Keratinocyte (primary cell): ENCODE data around the gene TRIM66. TPM values are rescaled to one million over a fixed set of nuclear protein-coding genes. Genes with fewer than 3 reads are reported as not detected.
"Not testable (repeated sequence)": the region's sequence is repeated elsewhere in the genome, so short reads cannot be mapped to it uniquely, and the experiment has no call there.

Experiments used
- DNase-seq: peaks from one replicate; pipeline ENCODE4 v3.0.0-alpha.2; 2011; ENCODE audit warnings: low read depth, missing footprints, low spot score
- FAIRE-seq: peaks from 2 replicates; lab custom pipeline; 2011; peaks lifted over from hg19 to GRCh38; lab: Jason Lieb, UNC
- H2AFZ ChIP-seq: 2 replicates; pipeline ENCODE4 v1.6.0; 2012; ENCODE audit warnings: low read length, control low read depth, inconsistent platforms; ENCODE audit not compliant: control insufficient read depth
- H3K27ac ChIP-seq: 2 replicates; pipeline ENCODE4 v1.5.1; 2011; ENCODE audit warnings: low read length; ENCODE audit not compliant: control insufficient read depth, insufficient read depth
- H3K27me3 ChIP-seq: 3 replicates; pipeline ENCODE4 v1.6.0; 2011; ENCODE audit warnings: low read length; ENCODE audit not compliant: control insufficient read depth, insufficient read depth; ENCODE audit errors: extremely low read depth
- H3K36me3 ChIP-seq, 2 experiments: 2 replicates in 1 of 2; 3 replicates in 1 of 2; pipeline ENCODE4 v1.5.1; 2011; ENCODE audit warnings: low read length in 2 of 2, mild to moderate bottlenecking in 1 of 2; ENCODE audit not compliant: control insufficient read depth in 2 of 2, insufficient read depth in 2 of 2; ENCODE audit errors: extremely low read depth in 1 of 2
- H3K4me1 ChIP-seq: 3 replicates; pipeline ENCODE4 v1.5.1; 2011; ENCODE audit warnings: low read length; ENCODE audit not compliant: control insufficient read depth, insufficient read depth; ENCODE audit errors: extremely low read depth
- H3K4me2 ChIP-seq: 3 replicates; pipeline ENCODE4 v1.6.0; 2011; ENCODE audit warnings: low read depth, low read length; ENCODE audit not compliant: control insufficient read depth, insufficient read depth; ENCODE audit errors: extremely low read depth
- H3K4me3 ChIP-seq, 3 experiments: fragments of 200-600 bp in 1 of 3; sonication (generic) in 1 of 3; 2 replicates in 2 of 3; 3 replicates in 1 of 3; pipeline ENCODE4 v1.5.1; 2011 to 2016; ENCODE audit warnings: low read length in 3 of 3, mild to moderate bottlenecking in 3 of 3, control low read depth in 2 of 3, inconsistent platforms in 1 of 3, low read depth in 1 of 3, mixed read lengths in 1 of 3, mixed run types in 1 of 3, moderate library complexity in 1 of 3; ENCODE audit not compliant: control insufficient read depth in 2 of 3, insufficient read depth in 2 of 3; ENCODE audit errors: extremely low read depth in 1 of 3
- H3K79me2 ChIP-seq: 2 replicates; pipeline ENCODE4 v1.6.0; 2012; ENCODE audit warnings: low read length; ENCODE audit not compliant: control insufficient read depth, insufficient read depth
- H3K9ac ChIP-seq: 3 replicates; pipeline ENCODE4 v1.6.0; 2011; ENCODE audit warnings: low read length; ENCODE audit not compliant: control insufficient read depth, insufficient read depth; ENCODE audit errors: extremely low read depth
- H3K9me1 ChIP-seq: 3 replicates; pipeline ENCODE4 v1.6.0; 2011; ENCODE audit warnings: low read length; ENCODE audit not compliant: control insufficient read depth, insufficient read depth; ENCODE audit errors: extremely low read depth
- H3K9me3 ChIP-seq: 2 replicates; pipeline ENCODE4 v1.5.1; 2012; ENCODE audit warnings: low read depth, low read length; ENCODE audit not compliant: control insufficient read depth
- H4K20me1 ChIP-seq: 3 replicates; pipeline ENCODE4 v1.6.0; 2011; ENCODE audit warnings: low read length; ENCODE audit not compliant: control insufficient read depth, insufficient read depth; ENCODE audit errors: extremely low read depth
- CTCF ChIP-seq, 3 experiments: IDR thresholded peaks in 1 of 3; conservative IDR thresholded peaks in 1 of 3; optimal IDR thresholded peaks in 1 of 3; 2 replicates in 2 of 3; 3 replicates in 1 of 3; pipeline versions ENCODE3 to v1.5.1; 2011; ENCODE audit warnings: low read length in 3 of 3, mild to moderate bottlenecking in 3 of 3, moderate library complexity in 2 of 3, control low read depth in 1 of 3, inconsistent platforms in 1 of 3; ENCODE audit not compliant: insufficient read depth in 2 of 3; ENCODE audit errors: extremely low read depth in 1 of 3
- EZH2 ChIP-seq: IDR thresholded peaks from one replicate; pipeline ENCODE4 v1.6.1; 2012; ENCODE audit warnings: inconsistent platforms, mild to moderate bottlenecking, low read length, moderate library complexity
- dilution Hi-C: fragments of 300-500 bp; cut with MboI; formaldehyde crosslinking; loops from one replicate; pipeline ENCODE4 v1.7.0; 2020; ENCODE audit warnings: low sequenced_read_pairs; ENCODE audit not compliant: extremely low pct_ligation_motif_present
- polyA plus RNA-seq, 5 experiments: library from polyadenylated mRNA; depleted of rRNA in 3 of 5; stranded (reverse) in 3 of 5; stranded (forward) in 1 of 5; unstranded in 1 of 5; fragments of >200 nt; gene quantifications; 1 replicate in 1 of 5; 2 replicates in 3 of 5; 3 replicates in 1 of 5; pipeline versions ENCODE4 v1.2.1 to v1.2.3, GENCODE V29; 2011 to 2012; ENCODE audit warnings: missing spikeins in 2 of 5, low read depth in 1 of 5, low replicate concordance in 1 of 5

The TRIM66 gene
- polyA plus RNA-seq, 1 donor (not counting 4 experiments of a cell fraction or from before 2014, with no cell fraction given) = 5.1 TPM

GRCh38 chr11:8671651-8672062 lies 10.8 kb downstream of the TRIM66 start:
- Histone ChIP-seq H3K9ac (peak overlapping the region; percentile 49), H2AFZ (peak overlapping the region; percentile 52)
- FAIRE-seq = no peak

GRCh38 chr11:8671193-8671612 lies 11.3 kb downstream of the TRIM66 start:
- Histone ChIP-seq H3K9ac (peak overlapping the region; percentile 49), H3K79me2 (no peaks in the 10 kb centered on the region), H3K9me3 (no peaks in the 10 kb centered on the region), H3K4me3 (no peak overlapping the region), H2AFZ (peak overlapping the region; percentile 52), H3K36me3 (peaks cover 0 to 8% of the 10 kb centered on the region in 2 experiments), H3K4me2 (peak overlapping the region; percentile 55), H3K27me3 (no peaks in the 10 kb centered on the region), H3K9me1 (no peaks in the 10 kb centered on the region), H3K4me1 (peaks cover 21% of the 10 kb centered on the region), H3K27ac (peak overlapping the region; percentile 64), H4K20me1 (no peaks in the 10 kb centered on the region)
- dilution Hi-C loops = no loop called here
- FAIRE-seq (peak; percentile 92), DNase-seq (no peak)
- no peak for TF ChIP-seq CTCF (optimal IDR thresholded peaks at IDR 0.05 in 1 of 3, IDR thresholded peaks at IDR 0.05 in 1 of 3, conservative IDR thresholded peaks at IDR 0.05 in 1 of 3; ENCODE audit: extremely low read depth in 1 of 3, insufficient read depth in 2 of 3, low read length in 3 of 3)
- TF ChIP-seq EZH2 = no peak

More at GRCh38 chr11:8671651-8672062, 10.8 kb downstream of the TRIM66 start:
- dilution Hi-C loops = no loop called here
- H3K27ac ChIP-seq = peak overlapping the region; percentile 64
- no peaks in the 10 kb centered on the region for H3K79me2 ChIP-seq
- no peak for TF ChIP-seq EZH2
- TF ChIP-seq CTCF (optimal IDR thresholded peaks at IDR 0.05 in 1 of 3, IDR thresholded peaks at IDR 0.05 in 1 of 3, conservative IDR thresholded peaks at IDR 0.05 in 1 of 3; ENCODE audit: extremely low read depth in 1 of 3, insufficient read depth in 2 of 3, low read length in 3 of 3) = no peak
- H3K9me3 ChIP-seq = no peaks in the 10 kb centered on the region
- peak overlapping the region; percentile 55 for H3K4me2 ChIP-seq
- no peaks in the 10 kb centered on the region for H4K20me1 ChIP-seq
- DNase-seq = no peak
- H3K27me3 ChIP-seq = no peaks in the 10 kb centered on the region
- H3K4me3 ChIP-seq = no peak overlapping the region
- peaks cover 4 to 8% of the 10 kb centered on the region in 2 experiments for H3K36me3 ChIP-seq
- H3K9me1 ChIP-seq = no peaks in the 10 kb centered on the region
- peaks cover 21% of the 10 kb centered on the region for H3K4me1 ChIP-seq

- H3K79me2 ChIP-seq, H3K9ac ChIP-seq, DNase-seq, H3K9me3 ChIP-seq, H4K20me1 ChIP-seq, H3K4me2 ChIP-seq, FAIRE-seq, H3K4me3 ChIP-seq, H3K36me3 ChIP-seq, H2AFZ ChIP-seq, dilution Hi-C loops, H3K27me3 ChIP-seq, H3K9me1 ChIP-seq, H3K27ac ChIP-seq: not testable (repeated sequence)
- H3K4me1 ChIP-seq = peaks cover 21% of the 10 kb centered on the region
Measured at GRCh38 chr11:8670081-8670480, 12.4 kb downstream of the TRIM66 start.
